ENCODE measurements around the gene AUH. TPM values are rescaled to one million over a fixed set of nuclear protein-coding genes. Genes with fewer than 3 reads are reported as not detected.

Gene AUH
- total and polyA plus RNA-seq, 5 donors = 19.1 to 29.0 (median 26.9) TPM

DNA sequence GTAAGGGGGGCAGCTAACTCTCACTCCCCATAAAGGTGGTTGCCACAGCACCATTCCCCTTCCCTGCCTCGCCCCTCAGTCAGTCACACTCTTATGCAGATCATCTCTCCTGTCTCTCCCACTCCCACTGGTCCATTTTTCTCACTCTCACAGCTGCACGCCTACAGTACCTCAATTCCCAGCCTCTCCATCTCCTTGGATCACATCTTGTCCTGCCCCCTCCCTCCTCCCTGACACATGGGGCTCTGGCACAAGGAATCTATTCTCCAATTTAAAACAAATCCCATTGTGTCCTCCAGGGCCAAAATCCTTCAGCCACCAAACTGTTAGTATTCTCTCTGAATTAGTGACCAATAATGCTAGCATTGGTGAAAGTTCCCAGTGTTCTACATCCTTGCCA, 114.4 kb downstream of the AUH start:
- Histone ChIP-seq H3K4me1 (ENCODE audit: control insufficient read depth, insufficient read depth, low read length) (peaks cover 13% of the 10 kb centered on the region), H3K9me3 (ENCODE audit: control insufficient read depth, low read length) (no peaks in the 10 kb centered on the region), H3K27ac (ENCODE audit: low read length) (no peak overlapping the region), H3K27me3 (ENCODE audit: control insufficient read depth, insufficient read depth) (no peaks in the 10 kb centered on the region), H3K4me3 (ENCODE audit: low read length) (no peak overlapping the region)
- intact Hi-C loops (cut with DNase I) = loop anchor here in 1 of 4 donors (10.0 kb wide), 1 partner anchor 52 kb away; no protein-coding TSS in a partner anchor
- WGBS = 93% methylated on average over 2 of the region's 2 CpGs
- no peak for DNase-seq
- no peak for ATAC-seq

DNA sequence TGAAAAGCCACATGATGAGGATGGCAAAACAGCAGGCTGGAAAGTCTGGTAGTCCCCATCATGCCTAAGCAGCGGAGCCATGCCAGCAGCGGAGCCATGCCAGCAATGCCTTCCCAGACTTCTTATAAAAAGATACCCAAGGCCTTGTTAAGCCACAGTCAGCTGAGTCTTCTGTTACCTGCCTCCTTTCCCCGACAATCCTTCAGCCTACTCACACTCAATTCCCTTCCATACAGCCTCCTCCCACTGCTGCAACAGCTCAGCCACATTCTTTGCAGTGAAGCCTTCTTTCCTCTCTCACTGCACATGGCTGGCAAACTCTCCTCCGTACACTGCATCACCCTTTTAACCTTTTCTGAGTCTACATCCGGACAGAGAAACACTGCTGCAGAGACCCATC, 114.9 kb downstream of the AUH start:
- ATAC-seq (peak; percentile 48 to 50), DNase-seq (no peak)
- Histone ChIP-seq H3K9me3 (ENCODE audit: control insufficient read depth, low read length) (no peaks in the 10 kb centered on the region), H3K27me3 (ENCODE audit: control insufficient read depth, insufficient read depth) (no peaks in the 10 kb centered on the region), H3K27ac (ENCODE audit: low read length) (no peak overlapping the region), H3K4me3 (ENCODE audit: low read length) (no peak overlapping the region), H3K4me1 (ENCODE audit: control insufficient read depth, insufficient read depth, low read length) (peaks cover 16% of the 10 kb centered on the region)
- WGBS = 56% methylated on average over 5 of the region's 5 CpGs
- intact Hi-C loops (cut with DNase I) = loop anchor here in 1 of 4 donors (10.0 kb wide), 1 partner anchor 52 kb away; no protein-coding TSS in a partner anchor

DNA sequence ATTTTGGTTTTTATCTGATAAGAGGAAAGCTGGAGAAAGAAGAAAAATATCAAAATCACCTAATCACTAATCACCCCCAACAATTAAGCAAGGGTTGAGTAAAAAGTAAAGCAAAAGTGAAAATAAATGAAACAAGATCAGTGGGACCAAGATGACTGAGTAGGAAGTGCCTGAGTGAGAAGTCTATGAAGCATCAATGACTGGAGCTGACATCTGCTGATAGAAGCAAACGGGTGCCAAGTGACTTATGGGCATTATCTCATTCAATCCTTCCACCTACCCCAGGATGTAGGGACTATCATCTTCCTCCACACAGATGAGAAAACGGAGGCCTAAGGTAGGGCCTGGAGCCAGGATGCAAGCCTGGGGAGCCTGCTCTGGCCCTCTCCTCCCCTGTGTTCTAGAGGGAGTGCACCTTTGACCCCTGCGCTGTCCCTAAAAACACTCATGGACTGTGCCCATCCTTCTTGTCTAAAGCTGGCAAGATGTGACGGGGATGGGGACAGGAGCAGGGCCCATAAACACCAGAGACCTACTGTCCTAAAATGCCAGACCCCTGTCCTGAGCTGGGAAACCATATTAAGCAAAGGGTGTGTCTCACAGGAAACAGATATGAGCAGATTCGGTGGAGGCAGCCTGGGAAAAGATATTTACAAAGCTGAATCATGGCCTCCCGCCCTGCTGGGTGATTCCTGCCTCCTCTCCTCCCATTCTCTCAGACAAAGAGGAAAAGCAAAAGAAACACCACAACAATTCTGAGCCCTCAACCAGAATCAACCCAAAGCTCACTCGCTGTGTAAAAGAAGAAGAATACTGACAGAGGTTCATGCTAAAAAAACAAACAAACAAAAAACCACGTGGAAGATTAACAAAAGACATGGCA, 116.0 kb downstream of the AUH start:
- ATAC-seq = peak in 1 of 2 donors; percentile 89
- WGBS = 69% methylated on average over 8 of the region's 8 CpGs
- Histone ChIP-seq H3K9me3 (ENCODE audit: control insufficient read depth, low read length) (no peaks in the 10 kb centered on the region), H3K4me3 (ENCODE audit: low read length) (no peak overlapping the region), H3K27me3 (ENCODE audit: control insufficient read depth, insufficient read depth) (no peaks in the 10 kb centered on the region), H3K4me1 (ENCODE audit: control insufficient read depth, insufficient read depth, low read length) (peaks cover 17% of the 10 kb centered on the region), H3K27ac (ENCODE audit: low read length) (no peak overlapping the region)
- intact Hi-C loops (cut with DNase I) = loop anchor here in 1 of 4 donors (10.0 kb wide), 1 partner anchor 51 kb away; no protein-coding TSS in a partner anchor
- DNase-seq = no peak

DNA sequence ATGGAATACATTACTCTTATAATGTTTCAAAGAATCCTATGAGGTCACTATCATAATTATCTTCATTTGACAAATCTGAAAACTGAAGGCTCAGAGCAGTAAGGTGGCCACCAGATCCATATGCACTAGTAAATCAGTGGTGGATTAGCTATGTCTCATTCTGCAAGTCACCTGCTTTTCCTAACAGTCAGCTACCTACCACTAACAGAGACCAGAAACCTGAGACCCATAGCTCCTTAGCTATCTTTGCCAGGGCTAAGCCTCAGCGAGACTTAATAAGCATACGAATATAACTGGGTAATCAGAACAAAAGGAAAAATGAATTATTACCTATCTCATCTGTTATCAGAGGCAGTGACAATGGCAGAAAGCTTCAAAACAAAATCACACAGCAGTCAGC, 118.7 kb downstream of the AUH start:
- no peak for ATAC-seq
- 94% methylated on average over 2 of the region's 2 CpGs for WGBS
- DNase-seq = no peak
- Histone ChIP-seq H3K4me3 (ENCODE audit: low read length) (no peak overlapping the region), H3K4me1 (ENCODE audit: control insufficient read depth, insufficient read depth, low read length) (peaks cover 17% of the 10 kb centered on the region), H3K27me3 (ENCODE audit: control insufficient read depth, insufficient read depth) (no peaks in the 10 kb centered on the region), H3K9me3 (ENCODE audit: control insufficient read depth, low read length) (no peaks in the 10 kb centered on the region), H3K27ac (ENCODE audit: low read length) (no peak overlapping the region)
- intact Hi-C loops (cut with DNase I) = loop anchor here in 1 of 4 donors (10.0 kb wide), 1 partner anchor 48 kb away; no protein-coding TSS in a partner anchor

DNA sequence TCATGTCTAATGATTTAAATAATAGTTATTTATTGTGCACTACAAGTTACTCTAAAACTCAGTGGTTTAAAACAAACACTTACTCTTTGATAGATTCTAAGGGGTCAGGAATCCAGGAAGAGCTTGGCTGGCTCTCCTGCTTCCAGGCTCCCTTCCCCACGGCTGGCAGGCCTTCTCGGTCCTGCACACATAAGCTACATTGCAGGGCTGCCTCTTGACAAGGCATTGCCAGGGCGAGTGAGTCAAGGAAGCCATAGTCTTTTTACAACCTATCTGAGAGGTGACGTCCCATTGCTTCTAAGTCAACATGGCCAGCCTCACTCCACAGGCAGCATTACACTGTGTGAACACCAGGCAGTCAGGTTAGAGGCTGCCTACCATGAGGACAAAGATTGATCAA, 119.8 kb downstream of the AUH start:
- H3K27ac ChIP-seq (ENCODE audit: low read length) = no peak overlapping the region
- peaks cover 12% of the 10 kb centered on the region for H3K4me1 ChIP-seq (ENCODE audit: control insufficient read depth, insufficient read depth, low read length)
- no peak for DNase-seq
- intact Hi-C loops (cut with DNase I) = loop anchor here in 1 of 4 donors (10.0 kb wide), 1 partner anchor 47 kb away; no protein-coding TSS in a partner anchor
- no peak overlapping the region for H3K4me3 ChIP-seq (ENCODE audit: low read length)
- no peaks in the 10 kb centered on the region for H3K27me3 ChIP-seq (ENCODE audit: control insufficient read depth, insufficient read depth)
- WGBS = 69% methylated on average over 4 of the region's 4 CpGs
- ATAC-seq = peak in 1 of 2 donors; percentile 31
- no peaks in the 10 kb centered on the region for H3K9me3 ChIP-seq (ENCODE audit: control insufficient read depth, low read length)

DNA sequence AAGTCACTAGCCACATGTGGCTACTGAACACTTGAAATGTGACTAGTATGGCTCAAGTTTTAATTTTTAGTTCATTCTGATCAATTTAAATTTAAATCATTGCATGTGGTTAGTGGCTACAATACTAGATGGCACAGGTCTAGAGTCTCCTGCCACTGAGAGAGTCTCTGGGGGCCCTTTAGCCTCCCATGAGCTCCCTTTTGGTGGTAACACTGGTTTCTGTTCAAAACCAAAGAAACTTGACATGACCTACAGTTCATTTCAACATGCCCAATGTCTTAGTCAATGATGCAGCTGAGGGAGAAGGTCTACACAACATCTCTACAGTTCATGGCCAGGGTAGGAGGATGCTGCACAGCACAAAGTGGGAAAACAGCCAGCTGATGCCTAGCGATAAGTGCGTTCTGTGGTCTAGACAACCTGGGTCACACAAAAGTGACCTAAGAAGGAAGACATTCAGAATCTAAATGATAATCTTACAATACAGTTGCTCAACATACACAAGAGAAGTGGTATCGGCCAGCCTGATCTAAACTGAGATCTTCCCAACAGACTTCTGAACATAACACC, 121.0 kb downstream of the AUH start:
- Histone ChIP-seq H3K9me3 (ENCODE audit: control insufficient read depth, low read length) (no peaks in the 10 kb centered on the region), H3K27me3 (ENCODE audit: control insufficient read depth, insufficient read depth) (no peaks in the 10 kb centered on the region), H3K4me3 (ENCODE audit: low read length) (no peak overlapping the region), H3K4me1 (ENCODE audit: control insufficient read depth, insufficient read depth, low read length) (peaks cover 6% of the 10 kb centered on the region), H3K27ac (ENCODE audit: low read length) (no peak overlapping the region)
- DNase-seq = no peak
- ATAC-seq = no peak
- intact Hi-C loops (cut with DNase I) = loop anchor here in 1 of 4 donors (10.0 kb wide), 1 partner anchor 46 kb away; no protein-coding TSS in a partner anchor
- WGBS = over 99% methylated on average over 3 of the region's 3 CpGs

DNA sequence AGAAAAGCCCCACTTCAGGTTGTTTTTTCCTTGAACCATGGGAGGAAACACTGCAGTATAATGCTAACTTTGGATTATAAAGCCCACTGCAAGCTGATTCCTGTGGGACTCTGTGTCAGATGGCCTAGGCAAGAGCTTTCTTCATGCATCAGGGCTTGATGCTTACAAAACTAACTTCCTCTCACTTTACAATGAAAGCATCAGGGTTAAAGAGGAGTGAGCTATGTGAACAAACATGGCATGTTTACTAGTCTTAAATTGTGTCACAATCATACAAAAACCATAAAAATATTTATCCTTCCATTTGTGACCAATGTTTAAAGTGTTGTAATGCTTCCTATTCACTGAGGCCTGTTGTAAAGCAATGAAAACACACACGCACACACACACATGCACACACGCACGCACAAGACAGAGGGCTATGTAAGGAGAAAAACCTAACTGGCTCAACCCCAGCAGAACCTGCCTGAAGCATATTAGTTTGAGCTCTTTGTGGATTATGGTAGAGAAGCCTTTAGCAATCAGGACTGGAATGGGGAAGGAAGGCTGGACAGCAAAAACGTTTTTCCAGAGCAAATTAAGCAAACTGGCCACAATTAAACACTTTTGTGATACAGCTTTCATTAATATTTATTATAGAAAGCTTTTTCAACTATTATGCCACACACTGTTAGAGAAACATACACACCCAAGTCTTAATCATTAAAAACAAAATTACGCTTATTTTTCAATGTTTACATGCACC, 122.2 kb downstream of the AUH start:
- Histone ChIP-seq H3K27ac (ENCODE audit: low read length) (no peak overlapping the region), H3K4me3 (ENCODE audit: low read length) (no peak overlapping the region), H3K27me3 (ENCODE audit: control insufficient read depth, insufficient read depth) (no peaks in the 10 kb centered on the region), H3K4me1 (ENCODE audit: control insufficient read depth, insufficient read depth, low read length) (peaks cover 3% of the 10 kb centered on the region), H3K9me3 (ENCODE audit: control insufficient read depth, low read length) (no peaks in the 10 kb centered on the region)
- ATAC-seq (no peak), DNase-seq (no peak)
- intact Hi-C loops (cut with DNase I) = loop anchor here in 1 of 4 donors (10.0 kb wide), 1 partner anchor 45 kb away; no protein-coding TSS in a partner anchor
- WGBS = 86% methylated on average over 5 of the region's 5 CpGs

DNA sequence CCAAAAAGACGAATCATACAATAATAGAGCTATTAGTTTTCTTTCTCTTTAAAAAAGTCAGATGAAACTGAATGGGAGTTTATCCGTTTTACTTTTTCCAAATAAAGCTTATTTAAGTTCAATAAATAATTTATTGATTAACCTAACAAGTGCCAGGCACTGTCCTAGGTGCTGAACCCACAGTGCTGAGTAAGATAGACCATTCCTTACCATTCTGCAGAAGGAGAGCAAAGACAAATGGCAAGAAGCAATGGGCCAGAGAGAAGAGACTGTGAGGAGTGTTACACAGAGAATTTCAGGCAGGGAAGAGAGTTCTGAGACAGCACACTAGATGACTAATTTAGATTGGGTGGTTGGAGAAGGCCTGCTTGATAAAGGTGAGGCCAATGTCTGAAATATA, 127.2 kb downstream of the AUH start:
- H3K27ac ChIP-seq (ENCODE audit: low read length) = no peak overlapping the region
- WGBS = 93% methylated on average over 2 of the region's 2 CpGs
- no peaks in the 10 kb centered on the region for H3K9me3 ChIP-seq (ENCODE audit: control insufficient read depth, low read length)
- no peak overlapping the region for H3K4me3 ChIP-seq (ENCODE audit: low read length)
- no peaks in the 10 kb centered on the region for H3K27me3 ChIP-seq (ENCODE audit: control insufficient read depth, insufficient read depth)
- H3K4me1 ChIP-seq (ENCODE audit: control insufficient read depth, insufficient read depth, low read length) = no peaks in the 10 kb centered on the region
- intact Hi-C loops (cut with DNase I) = no loop called here
- no peak for ATAC-seq
- no peak for DNase-seq

DNA sequence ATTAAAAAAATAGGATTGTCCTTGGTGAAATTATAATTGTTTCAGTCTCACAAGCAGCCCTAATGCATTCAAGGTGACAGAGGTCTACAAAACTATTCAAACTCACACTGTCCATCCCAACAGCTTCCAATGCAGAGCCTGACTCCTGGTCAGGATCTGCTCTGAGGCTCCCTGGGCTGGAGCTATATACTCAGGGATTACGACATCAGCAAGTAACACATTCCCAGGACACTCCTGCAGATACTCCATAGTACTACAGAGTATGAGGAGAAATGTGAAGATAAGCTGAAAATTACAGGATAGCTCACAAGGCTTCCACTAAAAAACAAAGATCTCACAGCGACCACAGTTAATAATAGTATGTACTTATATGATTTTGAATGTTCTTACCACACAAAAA, 130.1 kb downstream of the AUH start:
- WGBS = 97% methylated on average over 2 of the region's 2 CpGs
- intact Hi-C loops (cut with DNase I) = no loop called here
- no peak overlapping the region for H3K4me3 ChIP-seq (ENCODE audit: low read length)
- H3K27me3 ChIP-seq (ENCODE audit: control insufficient read depth, insufficient read depth) = no peaks in the 10 kb centered on the region
- H3K27ac ChIP-seq (ENCODE audit: low read length) = no peak overlapping the region
- no peaks in the 10 kb centered on the region for H3K9me3 ChIP-seq (ENCODE audit: control insufficient read depth, low read length)
- DNase-seq (no peak), ATAC-seq (no peak)
- H3K4me1 ChIP-seq (ENCODE audit: control insufficient read depth, insufficient read depth, low read length) = no peaks in the 10 kb centered on the region

DNA sequence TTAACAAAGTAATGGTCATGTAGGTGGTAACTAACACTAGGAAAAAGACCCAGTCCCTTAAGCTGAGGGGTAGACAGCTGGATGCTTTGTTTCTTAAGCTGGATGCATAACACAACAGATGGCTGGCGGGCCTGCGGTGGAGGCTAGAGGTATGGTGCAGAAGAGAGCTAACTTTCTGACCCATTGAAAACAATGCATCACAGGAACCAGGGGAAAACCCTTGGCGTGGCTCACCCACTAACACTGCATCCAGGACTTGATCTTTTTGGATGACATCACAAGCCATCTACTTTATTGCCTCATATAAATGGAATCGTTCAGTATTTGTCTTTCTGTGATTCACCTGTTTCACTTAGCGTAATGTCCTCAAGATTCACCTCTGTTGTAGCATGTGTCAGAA, 138.7 kb downstream of the AUH start:
- Histone ChIP-seq H3K9me3 (ENCODE audit: control insufficient read depth, low read length) (no peaks in the 10 kb centered on the region), H3K4me1 (ENCODE audit: control insufficient read depth, insufficient read depth, low read length) (peaks cover 2% of the 10 kb centered on the region), H3K27ac (ENCODE audit: low read length) (no peak overlapping the region), H3K27me3 (ENCODE audit: control insufficient read depth, insufficient read depth) (no peaks in the 10 kb centered on the region), H3K4me3 (ENCODE audit: low read length) (no peak overlapping the region)
- intact Hi-C loops (cut with DNase I) = no loop called here
- 95% methylated on average over 5 of the region's 5 CpGs for WGBS
- no peak for DNase-seq
- no peak for ATAC-seq

Measured in right cardiac atrium (tissue), 5 donors.